Activated CD8-positive, alpha-beta memory T cell treated with anti-CD3 and anti-CD28 coated beads for 1 hour (primary cell): ENCODE data around the gene ITGB3.
"Not testable (repeated sequence)": the region's sequence is repeated elsewhere in the genome, so short reads cannot be mapped to it uniquely, and the experiment has no call there.

Source experiments
- DNase-seq, 2 donors: peaks; one replicate each; pipeline ENCODE4 v3.0.0-alpha.2; 2020; ENCODE audit warnings: low read depth in 1 of 2; ENCODE audit errors: extremely low read depth in 1 of 2

ITGB3 gene

GRCh38 chr17:47253541-47254402 lies at the start of gene ITGB3:
TSS of gene ITGB3 (plus strand) at chr17:47253827. CDS start at chr17:47253862, 35 bp downstream.
- DNase-seq, result peak; percentile 19 to 49

GRCh38 chr17:47203984-47204721 lies 49.5 kb upstream of the ITGB3 start:
- peak in 1 of 2 donors; percentile 17 for DNase-seq

DNA sequence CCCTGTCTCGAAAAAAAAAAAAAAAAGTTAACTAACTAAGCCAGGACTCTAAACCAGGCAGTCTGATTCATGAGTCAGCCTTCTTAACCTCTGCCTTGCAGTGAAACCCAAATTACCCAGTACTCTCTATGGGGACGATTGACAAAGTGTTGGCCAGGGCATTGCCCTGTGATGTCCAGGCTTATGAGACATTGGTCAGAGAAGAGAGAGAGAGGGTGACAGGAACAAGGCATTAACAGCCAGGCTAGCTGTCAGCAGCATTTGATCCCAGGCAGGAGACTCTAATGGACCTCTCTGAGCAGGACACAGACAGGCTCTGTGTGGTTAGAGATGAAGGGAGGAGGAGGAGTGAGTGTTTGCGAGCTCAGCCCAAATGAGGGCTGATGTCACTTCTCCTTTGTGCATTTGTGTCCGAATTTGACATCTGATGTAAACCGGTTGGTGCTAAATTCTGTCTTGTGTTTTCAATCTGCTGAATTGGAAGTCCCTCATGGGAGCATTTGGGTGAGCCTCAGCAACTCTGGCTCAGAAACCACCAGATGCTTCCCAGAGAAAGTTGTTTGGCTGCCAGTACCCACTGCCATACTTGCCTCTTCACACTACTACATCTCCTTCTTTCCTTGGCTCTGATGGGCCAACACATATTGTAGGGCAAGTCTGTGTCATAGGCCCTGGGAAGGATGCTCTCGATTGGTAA lies 48.8 kb upstream of the ITGB3 start:
- no peak for DNase-seq

DNA sequence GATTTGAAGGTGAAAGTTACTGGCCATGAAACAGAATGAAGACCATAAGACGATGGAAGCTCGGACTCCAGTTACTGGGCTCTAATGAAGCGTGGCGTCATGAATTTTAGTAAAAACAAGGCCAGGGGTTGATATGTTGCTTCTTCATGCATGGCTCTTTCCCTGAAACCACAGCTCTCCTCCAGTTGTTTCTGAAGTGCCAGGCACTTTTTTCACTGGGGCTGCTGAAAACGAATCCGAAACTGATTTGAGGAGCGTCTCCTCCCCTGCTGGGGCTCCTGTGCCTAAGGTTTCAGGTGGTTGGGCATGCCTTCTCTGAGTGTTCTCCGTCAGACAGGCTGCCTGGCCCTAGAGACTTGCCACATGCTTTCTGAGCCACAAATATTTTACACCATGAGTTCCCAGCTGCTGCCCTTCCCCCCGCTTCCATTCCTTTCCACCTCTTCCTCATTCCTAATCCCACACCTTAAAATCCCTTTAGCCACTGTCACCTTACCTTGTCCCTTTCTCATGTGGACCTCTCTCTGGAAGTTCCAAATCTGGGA lies 48.1 kb upstream of the ITGB3 start:
- DNase-seq, result peak in 1 of 2 donors; percentile 35

GRCh38 chr17:47207143-47208067 lies 46.2 kb upstream of the ITGB3 start:
- no peak for DNase-seq

- DNase-seq, result no peak
Measured at GRCh38 chr17:47208744-47209488, 44.7 kb upstream of the ITGB3 start, which contains the start of gene MYL4. TSS of gene MYL4 (plus strand) at chr17:47209348. CDS start at chr17:47209423, 75 bp downstream.

GRCh38 chr17:47209499-47209898 lies 44.1 kb upstream of the ITGB3 start:
- DNase-seq, result no peak

GRCh38 chr17:47210105-47210504 lies 43.5 kb upstream of the ITGB3 start:
- no peak for DNase-seq

DNA sequence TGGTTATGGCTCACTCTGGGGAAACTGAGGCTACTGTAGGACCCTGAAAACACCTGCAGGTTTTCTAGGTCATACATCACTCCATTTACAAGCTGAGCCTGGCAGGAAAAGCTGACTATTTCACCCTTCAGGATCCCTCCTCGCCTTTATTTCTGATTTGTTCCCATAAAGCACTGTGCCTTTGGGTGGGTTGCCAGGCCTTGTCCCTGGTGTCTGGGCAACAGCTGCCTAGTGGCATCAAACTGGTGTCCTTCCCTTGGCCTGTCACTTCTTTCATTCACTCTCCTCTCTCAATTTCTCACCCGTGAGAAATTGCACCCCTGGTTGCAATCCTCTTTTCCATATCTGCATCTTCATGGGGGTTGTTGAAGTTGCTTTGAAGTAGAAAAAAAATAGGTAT lies 42.8 kb upstream of the ITGB3 start:
- no peak for DNase-seq

DNA sequence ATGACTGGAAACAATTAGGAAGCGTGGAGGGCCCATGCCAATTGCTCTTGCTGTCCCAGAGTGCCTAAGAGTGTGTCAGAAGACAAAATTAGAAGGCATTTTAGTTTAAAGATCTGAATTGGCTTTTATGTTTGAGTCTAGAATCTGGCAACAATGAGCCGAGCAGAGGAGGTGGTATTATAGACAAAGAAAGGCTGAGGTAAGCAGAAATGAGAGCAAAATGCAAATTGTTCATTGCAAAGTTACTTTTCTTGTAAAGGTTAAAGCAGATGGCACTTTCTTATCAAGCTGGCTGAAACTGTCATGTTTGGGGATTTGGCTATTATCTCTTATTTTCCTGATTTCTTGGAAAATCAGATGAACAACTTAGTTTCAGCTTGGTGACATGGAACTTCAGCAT lies 41.2 kb upstream of the ITGB3 start:
- no peak for DNase-seq

DNA sequence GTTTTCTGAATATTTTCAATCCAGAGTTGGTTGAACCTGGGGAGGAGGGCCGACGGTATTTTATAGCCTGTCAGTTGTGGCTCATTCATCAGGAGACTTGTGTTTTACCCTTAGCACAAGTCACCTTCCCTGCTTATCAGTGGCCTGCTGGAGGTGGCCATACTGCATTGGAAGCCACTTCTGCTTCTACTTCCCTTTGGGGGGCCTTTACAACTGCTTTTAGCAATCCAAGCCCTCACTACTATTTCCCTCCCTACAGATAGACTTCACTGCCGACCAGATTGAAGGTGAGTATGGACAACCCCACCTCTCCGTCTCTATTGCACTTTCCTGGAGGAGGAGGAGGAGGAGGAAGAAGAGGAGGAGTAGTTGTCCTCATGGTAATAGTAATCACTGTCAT lies 40.1 kb upstream of the ITGB3 start:
- no peak for DNase-seq

DNA sequence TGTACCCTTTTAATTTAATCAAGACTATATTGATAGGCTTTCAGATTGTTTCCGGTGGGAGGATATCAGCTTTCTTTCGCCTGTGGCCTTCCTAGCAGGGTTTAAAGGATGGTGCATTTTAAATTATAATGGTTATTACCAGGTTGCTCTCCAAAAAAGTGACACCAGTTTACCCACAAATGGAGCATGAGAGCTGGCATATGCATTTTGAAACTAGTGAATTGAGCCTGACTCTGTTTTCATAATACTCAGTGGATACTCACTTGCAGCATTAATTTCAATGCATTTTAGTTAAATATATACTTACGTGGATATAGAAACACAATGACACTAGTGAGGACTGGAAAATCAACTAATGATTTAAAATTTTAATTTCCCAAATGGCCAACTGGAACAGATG lies 38.7 kb upstream of the ITGB3 start:
- no peak for DNase-seq

DNA sequence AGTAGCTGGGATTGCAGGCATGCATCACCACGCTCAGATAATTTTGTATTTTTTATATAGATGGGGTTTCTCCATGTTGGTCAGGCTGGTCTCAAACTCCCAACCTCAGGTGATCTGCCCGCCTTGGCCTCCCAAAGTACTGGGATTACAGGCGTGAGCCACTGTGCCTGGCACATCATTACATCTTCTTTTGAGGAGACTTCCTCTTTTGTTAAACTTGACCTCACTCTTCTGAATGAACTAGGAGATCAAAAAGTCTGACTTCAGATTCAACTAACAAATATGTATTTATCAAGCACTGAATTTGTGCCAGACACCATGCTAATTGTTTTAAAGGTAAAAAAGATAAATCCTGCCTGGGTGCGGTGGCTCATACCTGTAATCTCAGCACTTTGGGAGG lies 36.8 kb upstream of the ITGB3 start:
- DNase-seq, result not testable (repeated sequence)

DNA sequence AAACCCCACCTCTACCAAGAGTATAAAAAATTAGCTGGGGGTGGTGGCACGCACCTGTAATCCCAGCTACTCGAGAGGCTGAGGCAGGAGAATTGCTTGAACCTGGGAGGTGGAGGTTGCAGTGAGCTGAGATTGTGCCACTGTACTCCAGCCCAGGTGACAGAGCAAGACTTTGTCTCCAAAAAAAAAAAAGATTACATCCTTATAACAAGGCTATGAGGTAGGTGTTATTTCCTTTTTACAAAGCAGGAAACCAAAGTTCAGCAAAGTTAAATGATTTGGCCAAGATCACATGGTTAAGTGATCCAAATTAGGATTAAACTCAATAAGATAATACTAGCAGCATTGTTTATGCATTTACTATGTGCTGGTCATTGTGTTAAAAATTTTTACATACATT lies 36.3 kb upstream of the ITGB3 start:
- DNase-seq, result not testable (repeated sequence)

DNA sequence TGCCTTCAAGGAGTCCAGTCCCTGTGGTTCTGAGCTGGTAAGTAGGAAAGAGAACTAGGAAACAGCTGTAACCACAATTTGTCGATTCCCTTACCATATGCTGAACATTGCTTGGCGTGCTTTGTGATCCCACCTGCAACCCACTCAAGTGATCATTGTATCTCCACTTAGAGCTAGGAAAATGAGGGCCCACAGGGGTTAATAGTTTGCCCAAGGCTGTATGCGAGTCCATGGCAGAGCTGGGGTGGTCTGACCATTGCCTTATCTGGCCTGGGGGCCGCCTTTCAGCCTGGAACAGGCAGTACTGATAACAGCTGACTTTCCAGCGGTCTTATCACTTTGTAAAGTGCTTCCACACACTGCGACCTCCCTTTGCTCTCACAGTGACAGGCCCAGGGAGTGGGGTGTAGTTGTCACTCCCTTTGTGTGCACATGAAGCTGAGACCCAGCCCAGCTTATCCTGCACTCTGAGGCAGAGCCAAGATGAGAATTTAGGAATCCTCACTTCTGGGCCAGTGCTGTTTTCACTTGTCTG lies 34.7 kb upstream of the ITGB3 start:
- DNase-seq, result no peak

- DNase-seq, result no peak
Measured at GRCh38 chr17:47219621-47220475, 33.8 kb upstream of the ITGB3 start.

DNA sequence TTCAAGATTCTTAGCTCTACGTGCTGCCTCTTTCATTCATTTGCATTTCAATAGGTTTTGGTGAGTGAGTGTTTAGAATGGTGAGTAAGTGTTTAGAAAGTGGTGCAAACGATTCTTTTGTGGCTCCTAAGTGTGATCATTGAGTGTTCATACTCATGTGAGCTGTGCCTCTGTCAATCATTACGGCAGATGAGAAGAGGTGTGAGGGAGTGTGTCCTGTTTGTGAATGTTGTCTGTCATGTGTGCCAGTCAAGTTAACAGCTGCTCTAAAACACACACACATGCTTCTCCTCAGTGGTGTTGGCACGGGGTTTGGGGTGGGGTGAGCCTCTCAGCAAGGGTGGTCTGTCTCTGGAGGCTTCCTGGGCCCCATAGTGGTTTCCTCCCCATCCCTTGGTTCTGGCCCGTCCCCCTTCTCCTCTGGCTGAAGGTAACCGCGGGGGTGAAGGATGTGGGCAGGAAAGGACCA lies 33.1 kb upstream of the ITGB3 start:
- DNase-seq, result no peak

DNA sequence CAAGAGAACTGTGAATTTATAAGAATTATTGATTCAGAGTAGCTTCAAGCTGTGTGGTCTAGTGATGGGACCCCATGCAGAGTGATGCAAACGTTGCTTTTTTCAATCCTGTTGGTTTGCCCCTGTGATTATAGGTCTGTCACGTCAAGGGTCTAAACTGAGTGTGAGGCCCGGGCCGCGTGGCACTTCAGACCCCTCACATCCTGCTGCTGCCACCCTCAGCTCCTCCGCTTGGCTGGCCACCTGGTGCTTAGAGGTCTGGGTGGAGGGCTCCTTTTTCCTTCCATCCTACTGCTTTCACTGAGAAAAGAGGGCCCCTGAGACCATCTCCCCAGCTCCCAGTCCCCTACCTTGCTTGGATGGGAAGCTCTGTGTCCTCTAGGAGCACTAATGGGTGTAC lies 32.5 kb upstream of the ITGB3 start:
- DNase-seq, result no peak
